Measurements from ENCODE around the gene ARL6IP4. TPM values are rescaled to one million over a fixed set of nuclear protein-coding genes. Genes with fewer than 3 reads are reported as not detected.

Gene ARL6IP4
- polyA plus RNA-seq, 3 donors: 152 to 268 (median 167) TPM

GRCh38 chr12:122958198-122958888 is 22.1 kb upstream of the ARL6IP4 start:
- H2AFZ ChIP-seq (ENCODE audit: insufficient read depth, low read depth, low read length, poor library complexity, severe bottlenecking): no peak overlapping the region
- no peak overlapping the region for H3K27ac ChIP-seq (ENCODE audit: low read depth in 1 of 2, low read length in 2 of 2)
- no peak overlapping the region for H3K4me3 ChIP-seq (replicated peaks in 1 of 3; ENCODE audit: low read depth in 2 of 3, low read length in 3 of 3)
- no peak overlapping the region for H3K4me3 Mint-ChIP-seq
- H3K9ac ChIP-seq (ENCODE audit: insufficient read depth, low read length, poor library complexity, severe bottlenecking): no peak overlapping the region
- H3K27ac Mint-ChIP-seq: no peak overlapping the region
- no peaks in the 10 kb centered on the region for H3K27me3 ChIP-seq (ENCODE audit: control insufficient read depth in 2 of 2, insufficient read depth in 2 of 2, low read length in 2 of 2)
- no peaks in the 10 kb centered on the region for H3K79me2 ChIP-seq (ENCODE audit: insufficient read depth, low read length)
- no peaks in the 10 kb centered on the region for H3K36me3 Mint-ChIP-seq
- no peaks in the 10 kb centered on the region for H3K9me3 Mint-ChIP-seq
- no peaks in the 10 kb centered on the region for H4K20me1 ChIP-seq (ENCODE audit: insufficient read depth, low read length)
- WGBS (ENCODE audit: insufficient coverage): 100% methylated on average over 1 of the region's 5 CpGs
- no peaks in the 10 kb centered on the region for H3K4me1 Mint-ChIP-seq
- no peaks in the 10 kb centered on the region for H3K9me3 ChIP-seq (replicated peaks in 1 of 2; ENCODE audit: control insufficient read depth in 1 of 2, insufficient read depth in 1 of 2, low read length in 2 of 2)
- no peaks in the 10 kb centered on the region for H3K36me3 ChIP-seq (replicated peaks in 1 of 2; ENCODE audit: control insufficient read depth in 1 of 2, insufficient read depth in 2 of 2, low read length in 2 of 2)
- peaks cover 0 to 5% (median 0%) of the 10 kb centered on the region in 3 donors for H3K27me3 Mint-ChIP-seq (ENCODE audit: low read depth in 3 of 3)
- TF ChIP-seq CTCF (IDR thresholded peaks at IDR 0.05): no peak
- no peaks in the 10 kb centered on the region for H3K4me1 ChIP-seq (ENCODE audit: control insufficient read depth in 1 of 2, insufficient read depth in 2 of 2, low read length in 2 of 2)
- H3K4me2 ChIP-seq (replicated peaks; ENCODE audit: extremely low read depth, low read length, poor library complexity, severe bottlenecking): no peak overlapping the region
- DNase-seq: no peak
- intact Hi-C loops (cut with micrococcal nuclease): no loop called here

- H2AFZ ChIP-seq (ENCODE audit: insufficient read depth, low read depth, low read length, poor library complexity, severe bottlenecking): no peak overlapping the region
- no peak for DNase-seq
- no peaks in the 10 kb centered on the region for H3K4me1 Mint-ChIP-seq
- H3K27ac ChIP-seq (ENCODE audit: low read depth in 1 of 2, low read length in 2 of 2): no peak overlapping the region
- H3K79me2 ChIP-seq (ENCODE audit: insufficient read depth, low read length): no peaks in the 10 kb centered on the region
- no peaks in the 10 kb centered on the region for H3K36me3 ChIP-seq (replicated peaks in 1 of 2; ENCODE audit: control insufficient read depth in 1 of 2, insufficient read depth in 2 of 2, low read length in 2 of 2)
- H3K4me3 ChIP-seq (replicated peaks in 1 of 3; ENCODE audit: low read depth in 2 of 3, low read length in 3 of 3): no peak overlapping the region
- peaks cover 0 to 5% (median under 1%) of the 10 kb centered on the region in 3 donors for H3K27me3 Mint-ChIP-seq (ENCODE audit: low read depth in 3 of 3)
- no peak overlapping the region for H3K9ac ChIP-seq (ENCODE audit: insufficient read depth, low read length, poor library complexity, severe bottlenecking)
- no peak overlapping the region for H3K4me3 Mint-ChIP-seq
- H3K36me3 Mint-ChIP-seq: no peaks in the 10 kb centered on the region
- H3K9me3 Mint-ChIP-seq: no peaks in the 10 kb centered on the region
- H3K9me3 ChIP-seq (replicated peaks in 1 of 2; ENCODE audit: control insufficient read depth in 1 of 2, insufficient read depth in 1 of 2, low read length in 2 of 2): no peaks in the 10 kb centered on the region
- H4K20me1 ChIP-seq (ENCODE audit: insufficient read depth, low read length): no peaks in the 10 kb centered on the region
- no peaks in the 10 kb centered on the region for H3K27me3 ChIP-seq (ENCODE audit: control insufficient read depth in 2 of 2, insufficient read depth in 2 of 2, low read length in 2 of 2)
- no peaks in the 10 kb centered on the region for H3K4me1 ChIP-seq (ENCODE audit: control insufficient read depth in 1 of 2, insufficient read depth in 2 of 2, low read length in 2 of 2)
- H3K4me2 ChIP-seq (replicated peaks; ENCODE audit: extremely low read depth, low read length, poor library complexity, severe bottlenecking): no peak overlapping the region
- intact Hi-C loops (cut with micrococcal nuclease): no loop called here
- H3K27ac Mint-ChIP-seq: peak overlapping the region in 1 of 7 donors; percentile 45
- WGBS (ENCODE audit: insufficient coverage): 95% methylated on average over 34 of the region's 35 CpGs
- TF ChIP-seq CTCF (IDR thresholded peaks at IDR 0.05): no peak
Observed at GRCh38 chr12:122959566-122960192, 20.8 kb upstream of the ARL6IP4 start.

All from CD14-positive monocyte (primary cell).